ENCODE measurements around the gene SHROOM3. TPM values are rescaled to one million over a fixed set of nuclear protein-coding genes. Genes with fewer than 3 reads are reported as not detected.

Gene SHROOM3
- total RNA-seq, 2 donors from 2014 or later = not detected

DNA sequence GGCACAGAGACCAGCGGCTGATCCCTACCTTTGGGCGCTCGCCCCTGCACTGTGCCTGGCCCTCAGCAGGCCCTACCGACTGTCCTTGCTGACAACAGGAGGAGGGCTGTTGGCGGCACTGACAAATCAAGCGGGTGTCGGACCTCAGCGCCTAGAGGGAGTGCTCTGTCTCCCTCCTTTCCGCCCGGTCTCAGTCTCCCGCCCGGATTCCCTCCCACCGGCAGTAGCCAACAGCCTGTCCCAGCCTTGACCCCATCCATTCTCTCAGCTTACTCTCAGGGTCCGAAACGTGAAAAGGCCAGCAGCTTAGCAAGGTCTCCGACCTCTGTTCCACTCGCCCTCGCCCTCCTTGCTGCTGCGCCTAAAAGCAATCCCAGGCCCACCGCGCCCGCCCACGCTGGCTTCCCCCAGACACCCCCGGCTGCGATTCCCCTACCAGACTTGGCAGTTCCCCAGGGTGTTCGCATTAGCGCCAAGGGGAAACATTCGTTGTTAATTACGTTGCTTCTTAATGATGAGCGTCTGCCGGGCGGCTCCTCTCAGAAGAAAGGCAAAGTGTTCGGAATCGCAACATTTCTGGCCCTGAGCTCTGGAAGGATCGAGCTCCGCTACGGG is 366.7 kb downstream of the SHROOM3 start:
- Mint-ChIP-seq H3K36me3 (ENCODE audit: low read depth) (no peaks in the 10 kb centered on the region), H3K27ac (no peak overlapping the region), H3K4me3 (no peak overlapping the region), H3K9me3 (peaks cover under 1% of the 10 kb centered on the region), H3K4me1 (no peaks in the 10 kb centered on the region), H3K27me3 (peaks cover 18% of the 10 kb centered on the region)
- ATAC-seq (replicated peaks) = no peak

DNA sequence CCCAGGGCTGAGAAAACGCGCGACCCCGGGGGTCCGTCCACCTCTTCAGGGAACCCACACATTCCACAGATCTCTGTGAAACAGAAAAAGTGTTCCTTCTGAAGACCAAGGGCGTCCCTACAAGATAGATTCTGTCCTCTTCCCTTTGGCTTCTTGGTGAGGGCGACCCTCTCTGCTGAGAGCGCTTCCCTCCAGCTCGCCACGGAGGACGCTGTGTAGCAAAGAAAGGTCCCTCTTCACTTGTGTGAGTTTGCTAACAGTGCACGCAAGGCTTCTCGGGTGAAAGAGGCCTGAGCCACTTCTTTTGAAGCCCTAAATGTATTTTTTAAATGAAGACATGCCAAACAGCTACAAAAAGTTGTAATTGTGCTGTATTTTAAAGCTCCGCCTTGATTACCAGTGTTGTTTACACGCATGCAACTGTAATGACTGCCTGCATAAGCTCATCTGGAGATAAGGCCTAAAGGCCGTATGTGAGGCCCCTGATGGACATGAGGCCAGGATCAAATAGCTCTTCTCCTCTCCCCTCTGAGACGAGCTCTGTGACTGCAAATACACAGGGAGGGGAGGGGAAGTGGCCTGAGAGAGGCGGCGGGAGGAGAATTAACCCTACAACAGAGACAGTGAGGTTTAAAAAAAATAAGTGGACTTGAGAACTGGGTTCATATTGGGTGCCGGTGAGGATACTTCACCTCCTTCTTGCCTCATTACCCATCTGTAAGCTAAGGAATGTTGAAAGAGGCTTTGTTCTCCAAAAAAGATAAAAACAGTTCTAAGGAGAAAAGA is 367.4 kb downstream of the SHROOM3 start:
- no peak for ATAC-seq (replicated peaks)
- Mint-ChIP-seq H3K4me1 (no peaks in the 10 kb centered on the region), H3K4me3 (no peak overlapping the region), H3K36me3 (ENCODE audit: low read depth) (no peaks in the 10 kb centered on the region), H3K27ac (no peak overlapping the region), H3K9me3 (peaks cover 5% of the 10 kb centered on the region), H3K27me3 (peaks cover 18% of the 10 kb centered on the region)

DNA sequence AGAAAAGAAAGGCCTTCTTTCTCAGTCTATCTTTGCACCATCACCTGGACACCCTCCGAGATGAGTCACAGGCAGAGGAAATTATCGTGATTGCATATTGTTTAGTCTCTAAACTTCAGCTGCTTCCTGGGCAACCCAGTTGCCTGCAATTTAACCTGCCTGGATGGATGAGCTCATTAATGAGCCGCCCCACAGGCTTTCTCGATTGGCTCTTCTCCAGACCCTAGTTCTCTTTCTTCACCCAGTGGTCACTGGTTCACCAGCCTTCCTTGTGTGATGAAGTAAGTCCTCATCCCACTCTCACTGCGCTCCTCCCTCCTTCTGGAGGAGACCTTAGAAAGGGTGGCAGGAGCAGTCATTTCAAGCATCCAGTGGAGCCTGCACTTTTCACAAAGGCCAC is 368.5 kb downstream of the SHROOM3 start:
- H3K36me3 Mint-ChIP-seq (ENCODE audit: low read depth) = no peaks in the 10 kb centered on the region
- no peak overlapping the region for H3K4me3 Mint-ChIP-seq
- ATAC-seq (replicated peaks) = no peak
- peaks cover 6% of the 10 kb centered on the region for H3K9me3 Mint-ChIP-seq
- H3K27me3 Mint-ChIP-seq = peaks cover 15% of the 10 kb centered on the region
- H3K27ac Mint-ChIP-seq = no peak overlapping the region
- no peaks in the 10 kb centered on the region for H3K4me1 Mint-ChIP-seq

DNA sequence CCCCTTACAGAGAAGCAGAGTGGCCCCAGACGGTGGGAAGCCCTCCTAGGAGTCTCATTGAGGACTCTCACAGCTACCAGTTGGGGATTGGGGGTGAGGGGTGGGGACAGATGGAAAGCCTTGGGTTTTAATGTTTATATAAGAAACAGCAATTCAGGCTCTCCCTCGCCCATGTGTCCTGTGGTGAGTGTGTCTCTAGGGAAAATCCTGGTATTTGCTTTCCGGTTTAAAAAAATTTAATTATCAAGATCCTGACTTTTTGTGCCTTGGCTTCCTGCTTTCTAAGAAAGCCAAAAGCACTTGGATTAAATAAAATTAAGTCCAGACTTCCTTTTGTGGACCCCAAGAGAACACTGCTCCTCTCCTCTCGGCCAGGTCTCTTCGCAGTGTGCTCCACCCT is 369.1 kb downstream of the SHROOM3 start:
- H3K27me3 Mint-ChIP-seq = peaks cover 12% of the 10 kb centered on the region
- H3K9me3 Mint-ChIP-seq = peaks cover 11% of the 10 kb centered on the region
- H3K4me3 Mint-ChIP-seq = no peak overlapping the region
- no peaks in the 10 kb centered on the region for H3K36me3 Mint-ChIP-seq (ENCODE audit: low read depth)
- ATAC-seq (replicated peaks) = no peak
- no peaks in the 10 kb centered on the region for H3K4me1 Mint-ChIP-seq
- no peak overlapping the region for H3K27ac Mint-ChIP-seq

DNA sequence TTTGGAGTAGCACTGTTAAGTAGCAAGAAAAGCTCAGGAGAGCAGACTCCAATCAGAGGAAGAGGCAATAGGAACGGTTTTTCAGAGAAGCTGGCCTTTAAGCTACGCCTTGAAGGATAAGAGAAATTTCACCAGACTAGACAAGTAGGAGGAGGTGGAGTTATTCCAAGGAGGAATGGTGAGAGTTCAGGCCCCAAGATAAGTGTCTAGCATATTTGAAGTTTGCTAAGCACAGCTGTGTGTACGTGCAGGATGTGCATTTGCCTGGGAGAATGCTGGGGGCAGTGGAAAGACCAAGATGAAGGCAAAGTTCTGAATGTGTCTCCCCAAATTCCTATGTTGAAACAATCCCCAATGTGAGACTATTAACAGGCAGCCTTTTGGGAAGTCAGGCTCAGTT is 371.3 kb downstream of the SHROOM3 start:
- Mint-ChIP-seq H3K27ac (no peak overlapping the region), H3K4me3 (no peak overlapping the region), H3K4me1 (no peaks in the 10 kb centered on the region), H3K27me3 (peaks cover 10% of the 10 kb centered on the region), H3K36me3 (ENCODE audit: low read depth) (no peaks in the 10 kb centered on the region), H3K9me3 (peaks cover 11% of the 10 kb centered on the region)
- ATAC-seq (replicated peaks) = no peak

DNA sequence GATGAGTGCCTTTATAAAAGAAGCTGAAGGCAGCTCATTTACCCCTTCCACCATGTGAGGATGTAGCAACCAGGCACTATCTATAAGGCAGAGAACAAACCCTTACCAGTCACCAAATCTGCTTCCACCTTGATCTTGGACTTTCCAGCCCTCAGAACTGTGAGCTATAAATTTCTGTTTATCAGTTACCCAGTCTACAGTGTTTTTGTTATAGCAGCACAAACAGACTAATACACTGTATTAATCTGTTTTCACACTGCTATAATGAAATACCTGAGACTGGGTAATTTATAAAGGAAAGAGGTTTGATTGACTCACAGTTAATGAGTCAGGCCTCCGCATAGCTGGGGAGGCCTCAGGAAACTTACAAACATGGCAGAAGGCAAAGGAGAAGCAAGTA is 371.7 kb downstream of the SHROOM3 start:
- peaks cover 11% of the 10 kb centered on the region for H3K9me3 Mint-ChIP-seq
- no peaks in the 10 kb centered on the region for H3K36me3 Mint-ChIP-seq (ENCODE audit: low read depth)
- H3K4me1 Mint-ChIP-seq = no peaks in the 10 kb centered on the region
- no peak overlapping the region for H3K4me3 Mint-ChIP-seq
- peaks cover 7% of the 10 kb centered on the region for H3K27me3 Mint-ChIP-seq
- no peak for ATAC-seq (replicated peaks)
- H3K27ac Mint-ChIP-seq = no peak overlapping the region

DNA sequence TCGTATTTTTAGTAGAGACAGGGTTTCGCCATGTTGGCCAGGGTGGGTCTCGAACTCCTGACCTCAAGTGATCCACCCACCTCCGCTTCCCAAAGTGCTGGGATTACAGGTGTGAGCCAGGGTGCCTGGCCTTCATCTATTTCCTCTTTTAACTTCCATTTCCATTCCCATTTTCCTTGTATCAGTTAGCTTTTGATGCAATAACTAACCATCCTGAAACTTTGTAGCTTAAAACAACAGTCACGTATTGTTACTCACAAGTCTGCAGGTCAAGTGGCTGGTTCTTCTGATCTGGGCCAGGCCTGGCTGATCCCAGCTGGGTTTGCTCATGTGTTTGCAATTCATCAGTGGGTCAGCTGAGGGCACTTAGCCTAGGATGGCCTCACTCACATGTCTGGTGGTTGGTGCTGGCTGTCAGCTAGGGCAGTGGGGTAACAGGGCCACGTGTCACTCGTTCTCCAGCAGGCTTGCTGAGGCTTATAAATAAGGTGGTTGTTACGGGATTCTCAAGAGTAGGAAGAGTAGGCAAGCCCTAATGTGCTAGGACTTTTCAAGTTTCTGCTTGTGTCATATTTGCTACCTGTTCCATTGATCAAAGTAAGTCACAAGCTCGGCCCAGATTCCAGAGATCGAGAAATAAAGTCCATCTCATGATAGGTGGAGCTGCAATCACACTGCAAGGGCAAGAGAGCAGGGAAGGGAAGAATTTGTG is 374.7 kb downstream of the SHROOM3 start:
- H3K4me3 Mint-ChIP-seq = no peak overlapping the region
- no peak overlapping the region for H3K27ac Mint-ChIP-seq
- H3K36me3 Mint-ChIP-seq (ENCODE audit: low read depth) = no peaks in the 10 kb centered on the region
- peaks cover 11% of the 10 kb centered on the region for H3K9me3 Mint-ChIP-seq
- no peaks in the 10 kb centered on the region for H3K4me1 Mint-ChIP-seq
- no peak for ATAC-seq (replicated peaks)
- H3K27me3 Mint-ChIP-seq = peaks cover 4% of the 10 kb centered on the region

DNA sequence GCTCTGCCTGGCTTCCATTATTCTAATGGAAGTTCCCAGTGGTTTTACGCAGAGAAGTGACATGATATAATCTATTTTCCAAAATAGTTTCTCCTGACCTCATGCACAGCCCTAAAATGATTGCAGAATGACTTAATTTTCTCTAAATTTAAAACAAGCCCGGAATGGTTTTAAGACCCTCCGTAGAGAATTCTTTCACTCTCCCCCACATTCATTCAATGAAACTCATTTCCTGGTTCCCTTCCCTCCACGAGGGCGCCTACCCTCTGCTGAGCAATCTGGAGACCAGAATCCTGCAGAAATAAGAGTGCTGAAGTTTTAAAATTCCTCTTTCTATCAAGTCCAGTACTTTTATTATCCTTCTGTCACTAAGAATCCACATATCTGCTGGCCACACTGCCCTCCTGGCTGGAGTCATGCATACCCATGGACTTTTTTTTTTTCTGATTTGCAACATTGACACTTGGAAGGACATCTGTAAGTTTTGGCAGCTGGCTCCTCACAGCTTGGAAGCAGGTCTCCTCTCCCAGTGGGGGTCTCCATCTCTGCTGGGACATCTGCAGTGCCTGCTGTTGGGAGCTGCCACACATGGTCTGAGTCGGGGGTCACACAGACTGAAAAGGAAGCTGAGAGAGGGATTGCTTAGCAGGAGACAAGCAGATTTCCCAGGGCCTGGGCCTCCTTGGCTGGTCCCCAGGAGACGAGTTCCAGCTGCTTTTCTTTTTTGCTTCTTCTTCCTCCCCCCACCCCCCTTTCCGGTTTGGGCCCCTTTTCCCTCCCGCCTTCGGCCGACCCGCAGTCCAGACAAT is 376.8 kb downstream of the SHROOM3 start:
- H3K27ac Mint-ChIP-seq = no peak overlapping the region
- H3K36me3 Mint-ChIP-seq (ENCODE audit: low read depth) = no peaks in the 10 kb centered on the region
- H3K27me3 Mint-ChIP-seq = peaks cover 7% of the 10 kb centered on the region
- ATAC-seq (replicated peaks) = no peak
- no peaks in the 10 kb centered on the region for H3K4me1 Mint-ChIP-seq
- peaks cover 12% of the 10 kb centered on the region for H3K9me3 Mint-ChIP-seq
- no peak overlapping the region for H3K4me3 Mint-ChIP-seq

DNA sequence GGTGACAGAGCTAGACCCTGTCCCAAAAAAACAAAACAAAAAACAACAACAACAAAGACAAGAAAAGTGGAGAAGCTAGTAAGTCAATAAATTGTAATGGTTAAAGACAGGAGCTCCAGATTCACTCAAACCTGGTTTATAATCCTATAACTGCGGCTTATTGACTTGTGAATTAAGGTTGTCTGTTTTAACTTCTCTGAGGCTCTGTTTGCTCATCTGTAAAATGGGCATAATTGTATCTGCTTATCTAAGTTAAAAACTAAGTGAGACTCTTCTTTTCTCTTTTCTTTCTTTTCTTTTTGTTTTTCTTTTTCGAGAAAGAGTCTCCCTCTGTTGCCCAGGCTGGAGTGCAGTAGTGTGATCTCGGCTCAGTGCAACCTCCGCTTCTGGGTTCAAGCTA is 378.0 kb downstream of the SHROOM3 start:
- Mint-ChIP-seq H3K4me1 (no peaks in the 10 kb centered on the region), H3K9me3 (peaks cover 9% of the 10 kb centered on the region), H3K36me3 (ENCODE audit: low read depth) (no peaks in the 10 kb centered on the region), H3K27ac (no peak overlapping the region), H3K27me3 (peaks cover 11% of the 10 kb centered on the region), H3K4me3 (no peak overlapping the region)
- no peak for ATAC-seq (replicated peaks)

DNA sequence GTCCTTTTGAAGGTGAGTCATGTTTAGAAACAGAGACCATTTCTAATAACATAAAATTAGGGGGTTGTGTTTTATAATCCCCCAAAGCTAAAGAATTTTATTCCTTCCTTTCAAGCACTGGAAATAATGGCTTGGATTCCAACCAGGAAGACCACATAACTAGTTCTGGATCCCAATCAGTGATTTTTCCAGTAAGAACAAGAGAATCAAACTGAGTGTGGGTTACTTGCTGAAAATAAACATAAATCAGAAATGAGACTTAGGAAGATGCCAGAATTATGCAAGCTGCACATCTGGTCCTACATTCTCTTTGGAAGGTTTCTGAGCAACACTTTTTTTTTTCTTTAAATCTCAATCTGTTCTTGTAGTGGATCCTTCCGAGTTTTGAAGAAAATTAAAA is 386.6 kb downstream of the SHROOM3 start:
- H3K9me3 Mint-ChIP-seq = peaks cover 4% of the 10 kb centered on the region
- no peak overlapping the region for H3K27ac Mint-ChIP-seq
- H3K27me3 Mint-ChIP-seq = peaks cover 33% of the 10 kb centered on the region
- no peaks in the 10 kb centered on the region for H3K4me1 Mint-ChIP-seq
- no peak overlapping the region for H3K4me3 Mint-ChIP-seq
- ATAC-seq (replicated peaks) = no peak
- no peaks in the 10 kb centered on the region for H3K36me3 Mint-ChIP-seq (ENCODE audit: low read depth)

DNA sequence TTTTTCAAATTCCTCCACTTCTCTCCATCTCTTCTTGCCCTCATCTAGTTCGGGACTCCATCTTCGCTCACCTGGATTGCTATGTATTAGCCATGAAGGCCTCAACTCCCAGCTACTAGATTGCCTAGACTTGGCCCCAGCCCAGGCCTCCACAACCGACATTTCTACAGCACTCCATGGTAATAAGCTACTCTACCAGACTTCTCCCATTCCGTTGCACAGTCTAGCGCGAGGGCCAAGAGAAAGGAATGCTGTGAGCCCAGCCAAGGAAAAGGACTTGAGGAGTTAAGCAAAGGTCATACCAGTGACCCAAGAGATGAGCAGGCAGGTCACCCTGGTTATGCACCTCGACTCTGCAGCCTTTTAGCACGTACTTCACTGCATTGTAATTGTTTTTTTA is 387.3 kb downstream of the SHROOM3 start:
- Mint-ChIP-seq H3K27ac (no peak overlapping the region), H3K27me3 (peaks cover 31% of the 10 kb centered on the region), H3K4me1 (no peaks in the 10 kb centered on the region), H3K36me3 (ENCODE audit: low read depth) (no peaks in the 10 kb centered on the region), H3K9me3 (peaks cover 4% of the 10 kb centered on the region), H3K4me3 (no peak overlapping the region)
- no peak for ATAC-seq (replicated peaks)

DNA sequence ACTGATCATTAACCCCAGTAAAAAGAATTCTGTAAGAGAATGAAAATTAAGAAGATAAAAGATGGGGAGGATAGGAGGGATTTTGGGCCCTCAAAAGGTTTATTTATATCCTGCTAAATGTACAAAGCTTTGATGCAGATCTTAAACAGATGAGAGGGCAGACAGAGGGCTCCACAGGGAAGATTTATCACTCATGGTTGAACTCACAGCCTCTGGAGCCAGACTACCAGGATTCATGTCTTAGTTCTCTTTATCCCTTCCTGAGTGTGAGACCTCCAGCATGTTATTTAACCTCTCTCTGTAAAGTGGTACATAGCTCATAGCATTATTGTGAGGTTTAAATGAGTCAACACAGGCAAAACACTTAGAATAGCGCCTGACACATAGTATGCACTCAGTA is 388.5 kb downstream of the SHROOM3 start:
- no peak for ATAC-seq (replicated peaks)
- Mint-ChIP-seq H3K36me3 (ENCODE audit: low read depth) (no peaks in the 10 kb centered on the region), H3K9me3 (peaks cover 4% of the 10 kb centered on the region), H3K27me3 (peaks cover 30% of the 10 kb centered on the region), H3K4me1 (no peaks in the 10 kb centered on the region), H3K27ac (no peak overlapping the region), H3K4me3 (no peak overlapping the region)

DNA sequence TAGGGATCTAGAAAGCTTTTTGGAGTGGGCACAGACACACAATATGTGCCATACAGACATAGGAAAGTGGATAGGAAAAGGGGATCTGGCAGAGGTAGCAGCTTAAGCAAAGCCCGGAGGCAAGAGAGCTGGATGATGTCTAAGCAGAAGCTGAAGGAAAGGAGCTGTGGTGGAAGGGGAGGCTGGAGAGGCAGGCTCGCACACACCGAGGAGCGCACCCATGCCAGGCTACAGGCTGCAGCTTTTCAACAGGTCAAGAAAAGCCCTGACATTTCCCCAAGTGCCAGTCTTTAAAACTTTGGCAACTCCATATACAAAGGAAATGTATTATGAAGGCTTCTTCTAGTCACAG is 395.6 kb downstream of the SHROOM3 start:
- no peaks in the 10 kb centered on the region for H3K36me3 Mint-ChIP-seq (ENCODE audit: low read depth)
- no peak for ATAC-seq (replicated peaks)
- no peaks in the 10 kb centered on the region for H3K9me3 Mint-ChIP-seq
- peaks cover 3% of the 10 kb centered on the region for H3K4me1 Mint-ChIP-seq
- H3K27ac Mint-ChIP-seq = no peak overlapping the region
- H3K4me3 Mint-ChIP-seq = no peak overlapping the region
- H3K27me3 Mint-ChIP-seq = peaks cover 10% of the 10 kb centered on the region

DNA sequence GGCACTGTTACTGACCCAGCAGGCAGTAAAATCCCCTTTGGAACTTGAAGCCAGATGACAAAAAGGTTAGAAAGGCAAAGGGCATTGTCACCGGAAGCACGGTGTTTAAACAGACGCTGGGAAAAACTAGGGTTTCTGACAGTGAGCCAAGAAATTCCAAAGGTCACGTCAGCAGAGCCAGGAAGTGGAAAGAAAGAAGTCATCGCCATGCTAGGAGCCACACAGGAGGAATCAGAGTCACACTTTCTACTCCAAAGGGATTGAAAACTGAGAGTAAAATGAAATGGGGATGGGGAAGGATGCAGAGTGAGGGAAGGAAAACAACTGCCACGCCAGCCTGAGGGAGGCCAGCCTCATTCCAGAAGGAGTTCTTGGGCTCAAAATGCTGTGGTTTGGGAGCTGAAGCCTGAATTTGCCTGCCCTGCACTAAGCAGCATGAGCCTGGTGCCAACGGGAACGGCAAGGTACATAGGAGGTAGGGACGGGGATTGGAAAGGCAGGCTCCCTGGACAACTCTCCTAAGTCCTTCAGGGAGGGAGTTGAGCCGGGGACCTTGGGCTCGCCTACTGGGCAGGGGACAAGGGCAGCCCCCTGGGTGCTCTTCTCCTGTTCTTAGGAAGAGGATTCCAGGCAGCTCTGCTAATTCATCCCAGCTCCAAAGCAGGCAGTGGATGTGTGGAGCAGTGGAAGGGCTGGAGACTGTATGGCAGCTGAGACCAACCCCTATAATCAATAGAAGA is 396.1 kb downstream of the SHROOM3 start:
- Mint-ChIP-seq H3K4me3 (no peak overlapping the region), H3K27me3 (peaks cover 10% of the 10 kb centered on the region), H3K27ac (no peak overlapping the region), H3K9me3 (no peaks in the 10 kb centered on the region), H3K4me1 (peaks cover 3% of the 10 kb centered on the region), H3K36me3 (ENCODE audit: low read depth) (no peaks in the 10 kb centered on the region)
- no peak for ATAC-seq (replicated peaks)
